ENCODE data around the gene PIM2.

The PIM2 gene

DNA sequence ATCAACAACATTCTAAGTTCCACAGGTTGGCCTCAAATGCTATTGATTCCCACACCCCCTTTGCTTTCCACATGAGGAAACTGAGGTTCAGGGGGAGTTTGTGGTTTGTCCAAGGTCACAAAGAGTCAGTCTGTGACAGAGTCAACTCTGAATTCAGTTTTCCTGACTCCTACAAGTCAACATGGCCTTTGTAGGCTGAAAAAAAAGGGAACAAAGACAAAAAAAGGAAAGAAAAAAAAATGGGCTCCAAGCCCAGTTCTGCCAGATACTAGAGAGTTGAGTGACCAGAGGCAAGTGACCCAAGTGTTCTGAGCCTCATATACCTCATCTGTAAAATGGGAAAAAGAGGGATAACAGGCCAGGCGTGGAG, 16.5 kb upstream of the PIM2 start:
- Histone ChIP-seq H3K79me2 (ENCODE audit: control insufficient read depth, insufficient read depth, low read length, unreplicated experiment) (peaks cover 15% of the 10 kb centered on the region), H3K36me3 (ENCODE audit: insufficient read depth, low read length) (0 out of 2 replicates have a peak, but pooled peaks cover 4% of the 10 kb centered on the region), H3K4me3 (ENCODE audit: low read depth, low read length) (no peak overlapping the region), H3K4me1 (ENCODE audit: control insufficient read depth, insufficient read depth, low read length, unreplicated experiment) (no peaks in the 10 kb centered on the region), H3K27me3 (ENCODE audit: insufficient read depth, low read length) (no peaks in the 10 kb centered on the region), H3K27ac (ENCODE audit: low read depth, low read length) (no peak overlapping the region), H2AFZ (ENCODE audit: low read length, unreplicated experiment) (no peak overlapping the region)

DNA sequence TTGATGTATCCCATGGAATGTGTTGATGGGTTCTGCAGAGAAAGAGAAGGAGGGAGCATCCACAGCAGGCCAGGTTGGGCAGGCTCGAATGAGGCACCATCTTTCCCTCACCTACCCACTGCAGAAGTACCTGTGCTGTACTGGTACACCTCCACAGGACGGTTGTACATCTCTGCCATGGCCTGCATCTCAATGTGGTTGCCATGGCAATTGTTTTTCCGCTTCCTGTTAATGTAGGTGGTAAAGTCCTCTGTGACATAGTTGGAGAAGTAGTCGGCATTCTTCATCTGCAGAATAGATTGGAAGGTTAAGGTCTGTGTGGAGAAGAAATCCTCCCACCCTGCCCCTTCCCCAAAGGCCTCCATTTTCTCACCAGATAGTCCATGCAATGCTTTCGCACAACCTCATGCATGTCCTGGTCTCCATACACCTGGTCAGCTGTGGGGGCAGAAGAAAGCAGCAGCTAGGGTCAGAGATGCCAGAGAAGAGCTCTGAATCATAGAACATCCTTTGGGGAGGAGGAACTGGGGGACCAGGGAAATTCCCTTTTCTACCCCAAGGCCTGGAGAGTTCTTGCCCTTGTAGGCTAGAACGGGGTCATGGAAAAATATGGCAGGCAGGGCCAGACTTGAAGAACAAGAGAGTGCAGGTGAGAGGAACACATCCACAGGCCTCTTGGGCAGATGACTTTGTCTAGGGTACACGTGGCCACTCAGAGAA, 15.9 kb upstream of the PIM2 start:
- Histone ChIP-seq H3K27me3 (ENCODE audit: insufficient read depth, low read length) (no peaks in the 10 kb centered on the region), H3K27ac (ENCODE audit: low read depth, low read length) (no peak overlapping the region), H3K4me3 (ENCODE audit: low read depth, low read length) (no peak overlapping the region), H3K79me2 (ENCODE audit: control insufficient read depth, insufficient read depth, low read length, unreplicated experiment) (peaks cover 11% of the 10 kb centered on the region), H2AFZ (ENCODE audit: low read length, unreplicated experiment) (no peak overlapping the region), H3K4me1 (ENCODE audit: control insufficient read depth, insufficient read depth, low read length, unreplicated experiment) (no peaks in the 10 kb centered on the region), H3K36me3 (ENCODE audit: insufficient read depth, low read length) (0 out of 2 replicates have a peak, but pooled peaks cover 4% of the 10 kb centered on the region)

DNA sequence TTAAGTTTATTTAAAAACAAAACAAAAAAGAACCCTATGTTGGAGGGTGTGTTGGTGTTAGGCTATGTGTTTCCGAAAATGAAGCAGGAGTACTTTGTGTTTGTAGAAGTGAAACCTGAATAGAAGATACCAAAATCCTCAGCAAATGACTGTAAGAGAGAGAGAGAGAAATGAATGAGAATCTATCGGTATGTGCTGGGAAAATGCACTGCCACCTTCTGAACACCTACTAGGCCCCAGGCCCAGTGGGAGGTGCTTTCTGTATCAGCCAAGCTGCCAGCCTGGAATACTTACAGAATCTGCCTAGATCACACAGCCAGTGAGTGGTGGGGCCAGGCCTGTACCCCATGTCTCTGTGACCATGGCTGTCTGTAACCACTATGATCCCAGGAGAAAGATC, 14.9 kb upstream of the PIM2 start:
- 0 out of 2 replicates have a peak, but pooled peaks cover 4% of the 10 kb centered on the region for H3K36me3 ChIP-seq (ENCODE audit: insufficient read depth, low read length)
- no peaks in the 10 kb centered on the region for H3K27me3 ChIP-seq (ENCODE audit: insufficient read depth, low read length)
- peaks cover 9% of the 10 kb centered on the region for H3K79me2 ChIP-seq (ENCODE audit: control insufficient read depth, insufficient read depth, low read length, unreplicated experiment)
- no peaks in the 10 kb centered on the region for H3K4me1 ChIP-seq (ENCODE audit: control insufficient read depth, insufficient read depth, low read length, unreplicated experiment)
- no peak overlapping the region for H2AFZ ChIP-seq (ENCODE audit: low read length, unreplicated experiment)
- H3K4me3 ChIP-seq (ENCODE audit: low read depth, low read length) = no peak overlapping the region
- H3K27ac ChIP-seq (ENCODE audit: low read depth, low read length) = no peak overlapping the region

DNA sequence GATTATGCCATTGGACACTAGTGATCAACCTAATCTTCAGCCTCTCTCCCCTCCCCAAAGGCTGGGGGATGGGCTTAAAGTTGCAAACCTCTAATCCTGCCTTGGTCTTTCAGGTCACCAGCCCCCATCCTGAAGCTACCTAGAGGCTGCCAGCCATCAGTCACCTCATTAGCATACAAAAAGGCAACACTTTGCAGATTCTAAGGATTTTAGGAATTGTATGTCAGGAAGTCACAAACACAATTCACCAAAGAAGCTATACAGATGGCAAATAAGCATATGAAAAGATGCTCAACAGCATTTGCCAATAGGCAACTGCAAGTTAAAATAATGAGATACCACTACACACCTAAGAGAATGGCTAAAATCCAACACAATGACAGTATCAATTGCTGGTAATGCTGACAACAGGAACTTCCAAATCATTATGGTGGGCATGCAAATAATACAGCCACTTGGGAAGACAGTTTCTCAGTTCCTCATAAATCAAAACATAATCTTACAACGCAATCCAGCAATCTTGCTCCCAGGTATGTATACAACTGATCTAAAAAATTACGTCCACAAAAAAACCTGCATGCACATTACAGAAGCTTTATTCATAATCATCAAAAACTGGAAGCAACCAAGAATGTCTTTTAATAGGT, 9.0 kb upstream of the PIM2 start:
- H3K27me3 ChIP-seq (ENCODE audit: insufficient read depth, low read length) = no peaks in the 10 kb centered on the region
- H3K36me3 ChIP-seq (ENCODE audit: insufficient read depth, low read length) = no peaks in the 10 kb centered on the region
- no peak overlapping the region for H3K27ac ChIP-seq (ENCODE audit: low read depth, low read length)
- H3K4me1 ChIP-seq (ENCODE audit: control insufficient read depth, insufficient read depth, low read length, unreplicated experiment) = no peaks in the 10 kb centered on the region
- H3K4me3 ChIP-seq (ENCODE audit: low read depth, low read length) = no peak overlapping the region
- no peak overlapping the region for H2AFZ ChIP-seq (ENCODE audit: low read length, unreplicated experiment)
- no peaks in the 10 kb centered on the region for H3K79me2 ChIP-seq (ENCODE audit: control insufficient read depth, insufficient read depth, low read length, unreplicated experiment)

DNA sequence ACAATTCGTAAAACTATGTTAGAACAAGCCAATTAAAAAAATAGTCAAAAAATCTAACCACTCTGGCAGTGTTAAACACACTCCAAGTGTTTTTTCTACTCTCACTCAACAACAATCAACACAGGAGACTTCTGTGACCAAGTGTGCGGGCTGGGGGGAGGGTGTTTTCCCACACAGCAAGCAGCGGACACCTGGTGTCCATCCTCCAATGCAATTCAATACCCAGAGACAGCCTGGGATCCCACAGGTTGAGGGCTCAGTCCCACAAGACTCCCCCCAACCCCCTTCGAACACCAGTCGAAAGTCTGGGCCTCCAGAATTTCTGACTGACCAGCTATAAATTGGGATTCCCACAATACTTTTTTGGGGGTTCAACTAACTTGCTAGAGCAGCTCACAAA, 8.3 kb upstream of the PIM2 start:
- Histone ChIP-seq H2AFZ (ENCODE audit: low read length, unreplicated experiment) (no peak overlapping the region), H3K79me2 (ENCODE audit: control insufficient read depth, insufficient read depth, low read length, unreplicated experiment) (no peaks in the 10 kb centered on the region), H3K27me3 (ENCODE audit: insufficient read depth, low read length) (no peaks in the 10 kb centered on the region), H3K4me3 (ENCODE audit: low read depth, low read length) (no peak overlapping the region), H3K36me3 (ENCODE audit: insufficient read depth, low read length) (no peaks in the 10 kb centered on the region), H3K27ac (ENCODE audit: low read depth, low read length) (no peak overlapping the region), H3K4me1 (ENCODE audit: control insufficient read depth, insufficient read depth, low read length, unreplicated experiment) (no peaks in the 10 kb centered on the region)

DNA sequence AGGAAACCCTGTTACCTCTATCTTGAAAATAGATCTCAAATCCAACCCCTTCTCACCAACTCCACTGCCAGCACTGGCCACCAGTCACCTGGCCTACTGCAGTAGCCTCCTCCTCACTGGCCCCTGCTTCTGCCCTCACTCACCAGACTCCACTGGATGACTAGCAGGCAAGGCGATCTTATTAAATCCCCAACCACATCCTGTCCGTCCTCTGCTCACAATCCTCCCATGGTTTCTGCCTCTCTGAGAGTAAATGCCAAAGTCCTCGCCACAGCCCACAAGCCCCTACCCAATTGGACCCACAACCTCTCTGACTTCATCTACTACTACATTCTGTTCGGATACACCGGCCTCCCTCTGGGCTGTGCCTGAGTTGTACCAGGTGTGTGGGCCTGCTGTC, 5.4 kb upstream of the PIM2 start:
- Histone ChIP-seq H3K79me2 (ENCODE audit: control insufficient read depth, insufficient read depth, low read length, unreplicated experiment) (no peaks in the 10 kb centered on the region), H3K36me3 (ENCODE audit: insufficient read depth, low read length) (no peaks in the 10 kb centered on the region), H3K27ac (ENCODE audit: low read depth, low read length) (no peak overlapping the region), H3K27me3 (ENCODE audit: insufficient read depth, low read length) (no peaks in the 10 kb centered on the region), H3K4me3 (ENCODE audit: low read depth, low read length) (no peak overlapping the region), H2AFZ (ENCODE audit: low read length, unreplicated experiment) (no peak overlapping the region), H3K4me1 (ENCODE audit: control insufficient read depth, insufficient read depth, low read length, unreplicated experiment) (peaks cover 9% of the 10 kb centered on the region)

DNA sequence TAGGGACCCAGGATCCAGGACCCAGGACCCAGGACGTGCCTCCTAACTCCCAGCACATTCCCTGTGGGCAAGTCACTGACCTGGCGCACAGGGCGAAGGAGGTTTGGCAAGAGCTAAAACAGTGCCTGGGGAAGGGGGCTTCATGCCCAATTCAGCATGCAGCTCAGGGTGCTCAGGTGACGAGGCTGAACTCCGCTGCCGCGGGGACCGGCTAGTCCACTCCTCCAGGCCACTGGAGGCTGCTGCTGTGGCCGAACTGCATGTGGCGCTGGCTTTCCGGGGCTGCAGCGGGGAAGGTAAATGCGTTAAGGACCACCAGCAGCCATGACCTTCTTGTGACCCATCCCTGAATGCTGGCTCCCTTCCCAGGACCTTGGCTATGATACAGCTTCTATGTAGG, 4.9 kb upstream of the PIM2 start:
- no peak overlapping the region for H2AFZ ChIP-seq (ENCODE audit: low read length, unreplicated experiment)
- H3K27ac ChIP-seq (ENCODE audit: low read depth, low read length) = no peak overlapping the region
- no peak overlapping the region for H3K4me3 ChIP-seq (ENCODE audit: low read depth, low read length)
- no peaks in the 10 kb centered on the region for H3K79me2 ChIP-seq (ENCODE audit: control insufficient read depth, insufficient read depth, low read length, unreplicated experiment)
- H3K36me3 ChIP-seq (ENCODE audit: insufficient read depth, low read length) = no peaks in the 10 kb centered on the region
- H3K4me1 ChIP-seq (ENCODE audit: control insufficient read depth, insufficient read depth, low read length, unreplicated experiment) = peaks cover 10% of the 10 kb centered on the region
- H3K27me3 ChIP-seq (ENCODE audit: insufficient read depth, low read length) = no peaks in the 10 kb centered on the region

DNA sequence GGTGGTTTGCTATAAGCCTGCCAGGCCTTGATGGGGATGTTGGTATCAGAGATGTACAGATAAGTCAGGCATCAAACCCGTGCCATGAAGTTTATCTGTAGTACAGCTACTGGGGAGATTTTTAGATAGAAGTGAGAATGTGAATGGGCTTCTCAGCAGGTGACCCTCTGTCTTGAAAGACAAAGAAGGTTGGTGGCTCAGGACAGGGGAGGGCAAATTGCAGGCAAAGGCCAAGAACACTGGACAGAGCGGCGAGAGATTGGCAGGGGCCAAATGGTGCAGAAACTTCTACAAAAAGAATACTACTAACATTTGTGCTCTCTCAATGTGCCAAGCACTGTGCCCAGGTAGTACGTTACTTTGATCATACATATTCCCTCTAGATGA, 1.9 kb upstream of the PIM2 start:
- Histone ChIP-seq H3K27ac (ENCODE audit: low read depth, low read length) (no peak overlapping the region), H3K4me1 (ENCODE audit: control insufficient read depth, insufficient read depth, low read length, unreplicated experiment) (peaks cover 10% of the 10 kb centered on the region), H3K79me2 (ENCODE audit: control insufficient read depth, insufficient read depth, low read length, unreplicated experiment) (no peaks in the 10 kb centered on the region)

DNA sequence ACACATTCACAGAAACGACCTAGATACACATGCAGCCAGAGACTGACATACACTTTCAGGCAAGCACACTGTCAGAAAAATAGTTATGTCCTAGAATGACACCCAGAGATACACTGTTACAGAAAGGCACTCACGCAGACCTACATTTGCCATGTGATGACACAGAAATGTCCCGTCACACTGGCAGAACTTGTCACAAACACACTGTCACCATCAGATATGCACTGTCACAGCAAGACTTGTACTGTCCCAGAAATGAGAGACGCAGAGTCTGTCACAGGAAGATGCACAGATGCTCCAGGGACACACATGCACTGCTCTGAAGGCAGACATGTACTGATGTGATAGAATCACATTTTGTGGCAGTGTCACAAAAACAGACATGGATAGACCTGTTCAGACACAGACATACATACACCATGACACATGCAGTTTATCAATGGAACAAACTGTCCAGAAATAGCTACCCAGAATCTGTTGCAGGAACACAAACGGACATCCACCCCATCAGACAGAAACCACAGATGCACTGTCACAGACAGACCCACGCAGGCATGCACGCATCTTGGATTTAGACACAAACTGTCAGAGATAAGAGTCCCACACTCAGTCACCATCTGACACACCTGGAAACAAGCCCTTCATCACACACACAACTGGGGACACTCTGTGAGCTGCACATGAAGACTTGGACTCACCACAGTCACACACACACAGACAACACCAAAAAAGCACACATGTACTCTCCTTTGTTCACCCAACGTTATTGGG, 1.3 kb upstream of the PIM2 start:
- H2AFZ ChIP-seq (ENCODE audit: low read length, unreplicated experiment) = no peak overlapping the region
- no peaks in the 10 kb centered on the region for H3K79me2 ChIP-seq (ENCODE audit: control insufficient read depth, insufficient read depth, low read length, unreplicated experiment)
- H3K27ac ChIP-seq (ENCODE audit: low read depth, low read length) = no peak overlapping the region
- no peaks in the 10 kb centered on the region for H3K36me3 ChIP-seq (ENCODE audit: insufficient read depth, low read length)
- no peak overlapping the region for H3K4me3 ChIP-seq (ENCODE audit: low read depth, low read length)
- H3K4me1 ChIP-seq (ENCODE audit: control insufficient read depth, insufficient read depth, low read length, unreplicated experiment) = peaks cover 10% of the 10 kb centered on the region
- no peaks in the 10 kb centered on the region for H3K27me3 ChIP-seq (ENCODE audit: insufficient read depth, low read length)

More for the DNA sequence above, 1.9 kb upstream of the PIM2 start:
- Histone ChIP-seq H3K36me3 (ENCODE audit: insufficient read depth, low read length) (no peaks in the 10 kb centered on the region), H3K27me3 (ENCODE audit: insufficient read depth, low read length) (no peaks in the 10 kb centered on the region), H2AFZ (ENCODE audit: low read length, unreplicated experiment) (no peak overlapping the region), H3K4me3 (ENCODE audit: low read depth, low read length) (no peak overlapping the region)

DNA sequence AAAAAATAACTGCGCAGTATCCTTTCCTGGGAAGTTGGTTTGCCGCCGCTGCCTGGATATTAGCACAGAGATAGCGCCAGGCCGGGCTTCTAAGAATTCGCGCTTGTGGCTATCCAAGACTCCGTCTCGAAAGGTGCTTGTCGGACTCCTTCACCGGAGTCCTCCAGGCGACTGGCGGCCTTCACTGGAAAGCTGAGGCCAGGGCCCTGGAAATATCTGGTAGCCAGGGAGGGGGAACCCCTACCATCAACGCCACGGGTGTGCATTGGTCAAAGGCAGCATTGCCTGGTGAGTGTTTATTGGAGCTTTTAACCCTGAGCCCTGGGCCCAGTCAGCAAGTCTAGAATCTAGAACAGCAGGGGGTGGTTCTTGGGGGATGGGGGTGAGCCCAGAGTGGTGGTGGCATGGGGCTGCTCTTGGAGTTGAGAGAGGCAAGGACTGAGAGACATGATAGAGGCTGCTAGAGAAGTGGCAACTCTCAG, 577 bp upstream of the PIM2 start:
- peaks cover 10% of the 10 kb centered on the region for H3K4me1 ChIP-seq (ENCODE audit: control insufficient read depth, insufficient read depth, low read length, unreplicated experiment)
- H3K4me3 ChIP-seq (ENCODE audit: low read depth, low read length) = peak overlapping the region; percentile 87
- no peaks in the 10 kb centered on the region for H3K27me3 ChIP-seq (ENCODE audit: insufficient read depth, low read length)
- H3K27ac ChIP-seq (ENCODE audit: low read depth, low read length) = peak overlapping the region; percentile 28; the same call in 1 of the 2 replicates
- H3K36me3 ChIP-seq (ENCODE audit: insufficient read depth, low read length) = no peaks in the 10 kb centered on the region
- no peaks in the 10 kb centered on the region for H3K79me2 ChIP-seq (ENCODE audit: control insufficient read depth, insufficient read depth, low read length, unreplicated experiment)
- no peak overlapping the region for H2AFZ ChIP-seq (ENCODE audit: low read length, unreplicated experiment)
